OCI-LY3 (cell line): Measurements from ENCODE around the gene LRIT3.

Source experiments
- H2AFZ ChIP-seq: fragments of 200-600, 300-600 bp; shearing (Covaris generic); 2 replicates; pipeline ENCODE4 v1.6.0; 2014; ENCODE audit warnings: antibody characterized with exemption, low read depth, low read length
- H3K27ac ChIP-seq: fragments of 200-600, 300-600 bp; sonication (generic); 2 replicates; pipeline ENCODE4 v1.5.1; 2014; ENCODE audit warnings: mild to moderate bottlenecking, low read length, moderate library complexity, mixed read lengths
- H3K27me3 ChIP-seq: fragments of 200-600, 300-600 bp; sonication (generic); 2 replicates; pipeline ENCODE4 v1.6.1; 2014; ENCODE audit warnings: low read depth, low read length, mixed read lengths
- H3K36me3 ChIP-seq: fragments of 200-600, 300-600 bp; sonication (generic); replicated peaks from 2 replicates; pipeline ENCODE3; 2014; ENCODE audit warnings: low read depth, low read length, mixed read lengths
- H3K4me1 ChIP-seq: fragments of 300-600, 200-600 bp; sonication (generic); 2 replicates; pipeline ENCODE4 v1.6.1; 2014; ENCODE audit warnings: low read length, mixed read lengths
- H3K4me2 ChIP-seq: fragments of 200-600, 300-600 bp; sonication (generic); 2 replicates; pipeline ENCODE4 v1.6.1; 2014; ENCODE audit warnings: low read length, mixed read lengths
- H3K4me3 ChIP-seq: fragments of 300-600, 200-600 bp; sonication (generic); 2 replicates; pipeline ENCODE4 v1.5.1; 2014; ENCODE audit warnings: antibody characterized with exemption, mild to moderate bottlenecking, low read length, moderate library complexity
- H3K79me2 ChIP-seq: fragments of 300-600, 200-600 bp; shearing (Covaris generic); 2 replicates; pipeline ENCODE4 v1.6.1; 2014; ENCODE audit warnings: mild to moderate bottlenecking, low read length, mixed read lengths
- H3K9ac ChIP-seq: fragments of 300-600, 200-600 bp; shearing (Covaris generic); 2 replicates; pipeline ENCODE4 v1.6.0; 2014; ENCODE audit warnings: mild to moderate bottlenecking, low read length, moderate library complexity
- H3K9me3 ChIP-seq: fragments of 200-600, 300-600 bp; shearing (Covaris generic); 2 replicates; pipeline ENCODE4 v1.6.1; 2014; ENCODE audit warnings: low read length, mixed read lengths; ENCODE audit not compliant: insufficient read depth
- H4K20me1 ChIP-seq: fragments of 200-600, 300-600 bp; sonication (generic); 2 replicates; pipeline ENCODE4 v1.6.1; 2016; ENCODE audit warnings: low read length, mixed read lengths; ENCODE audit not compliant: insufficient read depth
- EZH2phosphoT487 ChIP-seq: fragments of 200-600 bp; shearing (Covaris generic); IDR thresholded peaks from 2 replicates; pipeline ENCODE4 v1.6.1; 2018; ENCODE audit warnings: antibody characterized with exemption, mixed run types, low read depth
- TF ChIP-seq, protein P1 (sequence below): fragments of 200-600, 300-600 bp; sonication (generic); IDR thresholded peaks from 2 replicates; pipeline ENCODE4 v1.5.1; 2014; ENCODE audit warnings: antibody characterized with exemption, low read length, low read depth

The LRIT3 gene, protein sequence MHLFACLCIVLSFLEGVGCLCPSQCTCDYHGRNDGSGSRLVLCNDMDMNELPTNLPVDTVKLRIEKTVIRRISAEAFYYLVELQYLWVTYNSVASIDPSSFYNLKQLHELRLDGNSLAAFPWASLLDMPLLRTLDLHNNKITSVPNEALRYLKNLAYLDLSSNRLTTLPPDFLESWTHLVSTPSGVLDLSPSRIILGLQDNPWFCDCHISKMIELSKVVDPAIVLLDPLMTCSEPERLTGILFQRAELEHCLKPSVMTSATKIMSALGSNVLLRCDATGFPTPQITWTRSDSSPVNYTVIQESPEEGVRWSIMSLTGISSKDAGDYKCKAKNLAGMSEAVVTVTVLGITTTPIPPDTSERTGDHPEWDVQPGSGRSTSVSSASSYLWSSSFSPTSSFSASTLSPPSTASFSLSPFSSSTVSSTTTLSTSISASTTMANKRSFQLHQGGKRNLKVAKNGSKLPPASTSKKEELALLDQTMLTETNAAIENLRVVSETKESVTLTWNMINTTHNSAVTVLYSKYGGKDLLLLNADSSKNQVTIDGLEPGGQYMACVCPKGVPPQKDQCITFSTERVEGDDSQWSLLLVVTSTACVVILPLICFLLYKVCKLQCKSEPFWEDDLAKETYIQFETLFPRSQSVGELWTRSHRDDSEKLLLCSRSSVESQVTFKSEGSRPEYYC

DNA sequence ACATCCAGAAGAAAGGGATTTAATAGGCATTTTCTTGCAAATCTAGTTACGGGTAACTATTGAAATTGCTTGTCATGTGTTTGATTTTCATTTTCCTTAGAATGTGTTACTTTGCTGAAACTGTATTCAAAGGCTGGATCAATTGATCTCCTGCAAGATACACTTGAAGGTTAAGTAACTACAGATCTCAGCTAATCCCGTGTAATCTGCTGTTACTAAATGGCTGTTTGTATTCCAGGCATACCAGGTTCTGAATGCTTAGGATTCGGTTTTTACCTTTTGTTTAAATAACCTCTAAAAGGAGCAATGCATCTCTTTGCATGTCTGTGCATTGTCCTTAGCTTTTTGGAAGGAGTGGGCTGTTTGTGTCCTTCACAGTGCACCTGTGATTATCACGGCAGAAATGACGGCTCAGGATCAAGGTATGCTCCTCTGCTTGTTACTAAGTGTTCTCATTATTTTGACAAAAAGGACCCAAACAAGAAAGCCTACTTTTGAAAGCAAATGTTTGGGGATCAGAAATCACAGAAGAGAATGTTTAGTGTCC is at the start of gene LRIT3:
TSS of gene LRIT3 (plus strand) at position 212 of the 547 bp plus-strand sequence. CDS start at position 307, 95 bp downstream.
- H3K4me1 ChIP-seq, result no peaks in the 10 kb centered on the region
- no peak within 1 kb of the TSS for H3K9ac ChIP-seq
- H3K79me2 ChIP-seq, result no peaks in the 10 kb centered on the region
- TF ChIP-seq EZH2phosphoT487, result no peak
- TF ChIP-seq, protein P1, sequence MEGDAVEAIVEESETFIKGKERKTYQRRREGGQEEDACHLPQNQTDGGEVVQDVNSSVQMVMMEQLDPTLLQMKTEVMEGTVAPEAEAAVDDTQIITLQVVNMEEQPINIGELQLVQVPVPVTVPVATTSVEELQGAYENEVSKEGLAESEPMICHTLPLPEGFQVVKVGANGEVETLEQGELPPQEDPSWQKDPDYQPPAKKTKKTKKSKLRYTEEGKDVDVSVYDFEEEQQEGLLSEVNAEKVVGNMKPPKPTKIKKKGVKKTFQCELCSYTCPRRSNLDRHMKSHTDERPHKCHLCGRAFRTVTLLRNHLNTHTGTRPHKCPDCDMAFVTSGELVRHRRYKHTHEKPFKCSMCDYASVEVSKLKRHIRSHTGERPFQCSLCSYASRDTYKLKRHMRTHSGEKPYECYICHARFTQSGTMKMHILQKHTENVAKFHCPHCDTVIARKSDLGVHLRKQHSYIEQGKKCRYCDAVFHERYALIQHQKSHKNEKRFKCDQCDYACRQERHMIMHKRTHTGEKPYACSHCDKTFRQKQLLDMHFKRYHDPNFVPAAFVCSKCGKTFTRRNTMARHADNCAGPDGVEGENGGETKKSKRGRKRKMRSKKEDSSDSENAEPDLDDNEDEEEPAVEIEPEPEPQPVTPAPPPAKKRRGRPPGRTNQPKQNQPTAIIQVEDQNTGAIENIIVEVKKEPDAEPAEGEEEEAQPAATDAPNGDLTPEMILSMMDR, result no peak
- no peaks in the 10 kb centered on the region for H4K20me1 ChIP-seq
- H3K27ac ChIP-seq, result no peak within 1 kb of the TSS
- H3K36me3 ChIP-seq, result no peaks in the 10 kb centered on the region
- H3K4me3 ChIP-seq, result no peak within 1 kb of the TSS
- no peak within 1 kb of the TSS for H2AFZ ChIP-seq
- H3K27me3 ChIP-seq, result no peaks in the 10 kb centered on the region
- H3K4me2 ChIP-seq, result no peak within 1 kb of the TSS
- no peaks in the 10 kb centered on the region for H3K9me3 ChIP-seq

DNA sequence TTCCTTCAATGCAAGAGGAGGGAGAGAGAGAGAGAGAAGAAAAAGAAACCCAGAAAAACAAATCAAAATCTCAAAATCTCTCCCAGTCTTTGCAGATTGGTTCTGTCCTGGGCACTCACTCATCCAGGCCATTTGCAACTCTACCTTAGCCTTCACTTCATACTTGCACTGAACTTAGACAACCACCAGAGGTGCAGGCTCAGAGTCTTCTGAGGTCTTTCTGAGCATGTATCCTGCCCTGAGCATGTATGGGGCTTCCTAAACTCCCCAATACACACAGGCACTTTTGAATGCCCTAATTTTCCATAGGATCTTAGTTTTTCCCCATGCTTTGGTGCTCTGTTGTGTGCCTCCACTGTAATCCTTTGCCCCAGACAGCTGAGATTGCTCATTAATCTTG is 49.0 kb upstream of the LRIT3 start:
- H4K20me1 ChIP-seq, result no peaks in the 10 kb centered on the region
- no peak overlapping the region for H3K4me3 ChIP-seq
- no peaks in the 10 kb centered on the region for H3K27me3 ChIP-seq
- H3K4me1 ChIP-seq, result no peaks in the 10 kb centered on the region
- peaks cover 10% of the 10 kb centered on the region; the same call in 1 of the 2 replicates for H3K9me3 ChIP-seq
- H3K4me2 ChIP-seq, result no peak overlapping the region
- TF ChIP-seq, protein P1, result no peak
- TF ChIP-seq EZH2phosphoT487, result no peak
- H2AFZ ChIP-seq, result no peak overlapping the region
- H3K9ac ChIP-seq, result no peak overlapping the region
- peaks cover 2% of the 10 kb centered on the region for H3K36me3 ChIP-seq
- no peaks in the 10 kb centered on the region for H3K79me2 ChIP-seq
- no peak overlapping the region for H3K27ac ChIP-seq

DNA sequence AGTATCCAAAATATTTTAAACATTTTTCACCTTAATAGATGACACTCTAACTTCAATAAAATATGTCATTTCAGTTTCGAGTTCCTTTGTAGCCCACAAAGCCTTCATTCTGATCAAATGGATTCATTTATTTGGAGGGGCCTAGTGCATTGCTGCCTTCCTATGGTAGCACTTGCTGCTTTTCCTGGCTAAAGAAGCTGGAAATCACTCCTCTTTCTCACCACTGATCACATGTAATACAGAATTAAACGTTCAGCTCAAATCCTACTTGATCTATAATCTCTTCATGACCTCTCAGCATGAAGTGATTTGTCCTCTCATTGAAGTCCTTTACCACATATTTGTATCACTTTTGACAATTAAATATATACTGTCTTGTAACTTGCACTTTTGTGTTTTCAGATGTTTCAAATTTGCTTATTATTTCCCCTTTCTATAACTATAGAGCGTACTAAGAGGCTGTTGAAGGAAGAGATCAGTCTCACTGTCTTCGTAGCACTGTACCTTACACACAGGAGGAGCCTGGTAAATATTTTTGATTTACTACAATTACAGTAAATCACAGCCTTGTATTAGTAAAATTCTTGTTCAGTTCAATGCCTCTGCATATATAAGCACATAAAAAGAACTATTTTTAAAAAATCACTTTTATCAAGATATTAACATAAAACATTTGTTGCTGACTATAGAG is 46.7 kb upstream of the LRIT3 start:
- H3K4me2 ChIP-seq, result no peak overlapping the region
- no peak for TF ChIP-seq EZH2phosphoT487
- TF ChIP-seq, protein P1, result no peak
- no peaks in the 10 kb centered on the region for H3K4me1 ChIP-seq
- H3K79me2 ChIP-seq, result no peaks in the 10 kb centered on the region
- no peaks in the 10 kb centered on the region for H3K36me3 ChIP-seq
- H4K20me1 ChIP-seq, result no peaks in the 10 kb centered on the region
- H2AFZ ChIP-seq, result no peak overlapping the region
- no peak overlapping the region for H3K4me3 ChIP-seq
- H3K27ac ChIP-seq, result no peak overlapping the region
- H3K9me3 ChIP-seq, result peaks cover 3% of the 10 kb centered on the region; the same call in 1 of the 2 replicates
- H3K9ac ChIP-seq, result no peak overlapping the region
- H3K27me3 ChIP-seq, result no peaks in the 10 kb centered on the region
